Fibroblast of lung (primary cell): ENCODE results near the gene ELMOD3.

Source experiments
- EZH2 ChIP-seq: IDR thresholded peaks from 2 replicates; pipeline ENCODE4 v1.5.1; 2012; ENCODE audit warnings: low read length, control low read depth, mild to moderate bottlenecking; ENCODE audit errors: missing control alignments
- TF ChIP-seq, protein P1 (sequence below), 2 donors: IDR thresholded peaks in 1 of 2; conservative IDR thresholded peaks in 1 of 2; 1 replicate in 1 of 2; 2 replicates in 1 of 2; pipeline ENCODE4 v1.5.1; 2011 to 2012; ENCODE audit warnings: low read length in 2 of 2, control low read depth in 1 of 2, inconsistent platforms in 1 of 2, low read depth in 1 of 2, mild to moderate bottlenecking in 1 of 2

DNA sequence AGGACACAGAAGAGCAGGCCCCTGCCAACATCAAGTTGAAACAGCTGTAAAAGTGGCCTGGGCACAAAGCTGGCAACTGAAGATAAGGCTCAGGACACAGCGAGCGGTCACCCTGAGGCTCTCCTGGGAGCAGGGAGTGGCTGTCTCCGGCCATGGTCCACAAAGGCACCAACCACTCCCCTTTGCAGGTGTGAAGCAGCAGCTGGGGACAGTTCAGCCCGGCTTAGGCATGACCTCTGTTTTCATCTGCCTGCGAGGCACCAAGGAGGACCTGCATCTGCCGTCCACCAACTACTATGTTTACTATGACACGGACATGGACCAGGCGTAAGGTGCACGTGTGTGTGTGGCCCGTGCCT lies 39.7 kb upstream of the ELMOD3 start:
- TF ChIP-seq, protein P1, sequence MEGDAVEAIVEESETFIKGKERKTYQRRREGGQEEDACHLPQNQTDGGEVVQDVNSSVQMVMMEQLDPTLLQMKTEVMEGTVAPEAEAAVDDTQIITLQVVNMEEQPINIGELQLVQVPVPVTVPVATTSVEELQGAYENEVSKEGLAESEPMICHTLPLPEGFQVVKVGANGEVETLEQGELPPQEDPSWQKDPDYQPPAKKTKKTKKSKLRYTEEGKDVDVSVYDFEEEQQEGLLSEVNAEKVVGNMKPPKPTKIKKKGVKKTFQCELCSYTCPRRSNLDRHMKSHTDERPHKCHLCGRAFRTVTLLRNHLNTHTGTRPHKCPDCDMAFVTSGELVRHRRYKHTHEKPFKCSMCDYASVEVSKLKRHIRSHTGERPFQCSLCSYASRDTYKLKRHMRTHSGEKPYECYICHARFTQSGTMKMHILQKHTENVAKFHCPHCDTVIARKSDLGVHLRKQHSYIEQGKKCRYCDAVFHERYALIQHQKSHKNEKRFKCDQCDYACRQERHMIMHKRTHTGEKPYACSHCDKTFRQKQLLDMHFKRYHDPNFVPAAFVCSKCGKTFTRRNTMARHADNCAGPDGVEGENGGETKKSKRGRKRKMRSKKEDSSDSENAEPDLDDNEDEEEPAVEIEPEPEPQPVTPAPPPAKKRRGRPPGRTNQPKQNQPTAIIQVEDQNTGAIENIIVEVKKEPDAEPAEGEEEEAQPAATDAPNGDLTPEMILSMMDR (conservative IDR thresholded peaks at IDR 0.05 in 1 of 2, IDR thresholded peaks at IDR 0.05 in 1 of 2; ENCODE audit: low read depth in 1 of 2, low read length in 2 of 2) = no peak
- TF ChIP-seq EZH2 = no peak
